GM19463 (cell line): ENCODE data around the gene KCTD1.

ENCODE experiments used
- ATAC-seq: cut with Tn5 transposase; IDR thresholded peaks from one replicate; pipeline ENCODE4 v1.9.1; 2021; ENCODE audit warnings: mild to moderate bottlenecking, moderate library complexity; ENCODE audit not compliant: unreplicated experiment

The KCTD1 gene

GRCh38 chr18:26549263-26550094, 1.1 kb upstream of the KCTD1 start:
- ATAC-seq: no peak

GRCh38 chr18:26547646-26548414, 523 bp downstream of the KCTD1 start:
- ATAC-seq: peak; percentile 49

GRCh38 chr18:26546875-26547645, 1.3 kb downstream of the KCTD1 start:
- no peak for ATAC-seq

- no peak for ATAC-seq
These were observed 2.0 kb downstream of the KCTD1 start for GRCh38 chr18:26546170-26546874.

DNA sequence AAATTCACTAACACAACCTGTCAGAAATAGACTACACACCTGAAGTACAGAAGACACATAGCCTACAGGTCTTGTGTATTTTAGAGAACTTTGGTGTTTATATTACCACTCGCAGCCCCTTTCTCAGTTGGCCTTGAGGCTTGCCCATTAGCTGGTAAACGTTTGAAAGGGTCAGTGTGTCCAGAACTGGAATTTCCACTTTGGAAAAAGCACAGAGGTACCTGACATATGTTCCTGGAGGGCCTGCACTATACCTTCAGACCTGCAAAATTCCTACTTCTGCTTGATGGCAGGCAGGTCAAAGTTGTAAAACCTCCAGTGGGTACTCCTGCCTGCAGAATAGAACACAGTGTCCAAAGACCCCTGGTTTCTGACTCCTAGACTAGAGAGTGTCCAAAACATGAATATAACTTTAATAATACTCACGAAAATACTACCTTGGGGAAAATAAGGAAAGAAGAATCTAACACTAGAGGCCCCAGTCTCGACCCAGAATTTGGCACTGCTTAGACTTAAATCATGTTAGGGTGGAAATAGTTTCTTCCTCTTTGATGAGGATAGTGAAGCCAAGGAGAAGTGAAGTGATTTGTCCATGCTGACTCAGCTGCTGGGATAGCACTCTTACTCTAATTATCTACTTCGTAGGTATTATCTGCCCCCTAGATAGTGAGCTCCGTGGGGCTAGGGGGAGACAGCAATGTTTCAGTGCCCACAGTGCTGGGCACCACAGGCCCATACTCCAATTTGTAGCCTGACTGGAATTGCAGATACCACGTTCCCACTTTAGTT, 2.8 kb downstream of the KCTD1 start:
- no peak for ATAC-seq

- no peak for ATAC-seq
These were observed 3.9 kb downstream of the KCTD1 start for GRCh38 chr18:26544451-26544850.

- no peak for ATAC-seq
These were observed 5.0 kb downstream of the KCTD1 start for GRCh38 chr18:26543373-26543772.

GRCh38 chr18:26540043-26540628, 8.2 kb downstream of the KCTD1 start:
- ATAC-seq: no peak

- no peak for ATAC-seq
These were observed 9.8 kb downstream of the KCTD1 start for GRCh38 chr18:26538524-26538923.

DNA sequence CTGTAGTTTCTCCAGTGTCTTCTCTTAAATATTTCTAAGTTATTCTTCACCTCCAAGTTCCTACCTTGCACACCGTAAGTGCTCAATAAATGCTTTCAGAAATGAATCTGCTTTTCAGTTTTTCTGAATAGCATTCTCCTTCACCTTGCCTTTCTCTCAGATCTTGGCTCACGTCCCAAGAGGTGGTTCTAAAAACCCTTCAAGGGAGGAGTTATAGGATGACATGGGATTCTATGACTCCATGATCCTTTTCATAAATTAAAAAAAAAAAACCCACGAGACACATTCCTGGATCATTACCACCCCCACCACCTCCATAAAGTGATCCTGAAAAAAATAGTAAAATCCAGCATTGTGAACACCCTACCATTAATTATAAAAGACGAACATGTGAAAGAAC, 11.7 kb downstream of the KCTD1 start:
- no peak for ATAC-seq

DNA sequence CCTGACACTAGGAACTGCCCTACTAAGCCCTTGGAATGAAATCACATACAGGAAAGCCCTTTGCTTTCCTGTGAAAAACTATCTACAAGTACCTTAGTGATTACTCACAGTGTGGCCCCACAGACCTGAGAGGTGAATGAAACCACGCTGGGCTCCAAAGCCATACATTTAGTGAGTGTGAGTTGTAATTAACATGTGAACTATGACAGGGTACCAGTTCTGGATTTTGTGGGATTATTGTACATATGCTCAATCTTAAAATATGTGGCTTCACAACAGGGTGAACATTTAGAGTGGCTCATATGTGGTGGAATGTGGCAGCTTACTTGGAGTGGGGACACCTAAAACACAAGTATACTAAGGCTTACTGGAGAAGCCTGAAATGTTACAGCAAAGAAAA, 12.3 kb downstream of the KCTD1 start:
- no peak for ATAC-seq

DNA sequence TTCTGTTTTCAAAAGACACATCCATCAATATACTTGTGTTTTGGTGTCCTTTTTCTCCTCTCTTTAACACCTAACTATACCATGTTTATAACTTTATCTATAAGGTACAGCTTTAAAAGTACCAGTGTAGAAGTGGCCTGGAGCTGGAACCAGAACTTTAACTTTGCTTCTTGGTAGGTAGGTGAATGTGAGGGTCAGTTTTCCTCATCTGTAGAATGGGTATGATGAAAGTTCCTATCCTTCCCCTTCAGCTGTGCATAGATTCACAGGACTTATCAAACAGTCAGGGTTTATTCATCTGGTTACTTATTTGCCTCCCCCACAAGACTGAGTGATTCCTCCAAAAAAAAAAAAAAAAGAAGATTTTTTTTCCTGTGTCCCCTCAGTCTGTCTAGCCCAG, 12.7 kb downstream of the KCTD1 start:
- no peak for ATAC-seq

- no peak for ATAC-seq
These were observed 15.7 kb downstream of the KCTD1 start for GRCh38 chr18:26532367-26533340.

DNA sequence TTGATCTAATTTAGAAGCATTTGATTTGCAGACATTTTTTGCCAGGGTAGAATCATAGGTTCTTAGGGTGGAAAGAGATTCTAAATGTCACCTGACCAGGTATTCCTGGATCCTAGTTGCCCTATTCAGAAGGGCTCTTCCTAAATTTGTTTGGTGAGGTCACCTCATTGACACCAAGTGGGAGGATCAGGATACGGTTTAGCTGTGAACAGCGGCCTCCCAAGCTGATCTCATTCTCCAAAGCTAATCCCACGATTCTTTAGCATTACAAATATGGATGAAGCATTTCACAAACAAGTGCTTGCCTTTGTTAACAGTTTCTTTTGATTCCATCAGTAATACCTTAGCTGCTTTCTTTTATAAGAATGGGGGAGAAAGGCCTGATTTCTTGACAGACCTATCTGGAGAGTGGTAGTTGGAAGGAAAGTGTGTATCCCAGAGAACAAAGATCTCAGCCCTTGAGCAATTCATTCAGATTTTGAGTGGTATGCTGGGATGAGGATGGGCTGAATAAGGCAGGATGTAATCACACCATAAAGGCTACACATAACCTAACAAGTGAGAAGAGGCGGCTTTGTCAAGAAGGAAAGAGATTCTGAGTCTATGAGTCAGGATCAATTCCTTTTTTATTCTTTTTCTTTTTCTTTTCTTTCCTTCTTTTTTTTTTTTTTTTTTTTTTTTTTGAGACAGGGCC, 16.6 kb downstream of the KCTD1 start:
- no peak for ATAC-seq

DNA sequence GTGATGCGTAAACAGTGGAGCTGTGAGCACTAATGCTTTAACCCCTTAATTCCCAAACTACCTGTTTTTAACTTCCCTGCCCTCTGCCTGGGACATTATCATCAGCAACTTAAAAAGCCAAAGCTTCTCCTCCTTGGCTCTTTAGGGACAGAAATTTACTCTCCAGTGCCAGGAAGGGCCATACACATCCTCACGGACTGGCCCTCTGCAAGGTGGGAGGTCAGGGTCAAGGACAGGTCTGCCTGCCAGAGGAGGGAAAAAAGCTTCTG, 21.5 kb downstream of the KCTD1 start:
- ATAC-seq: no peak

- no peak for ATAC-seq
These were observed 22.0 kb downstream of the KCTD1 start for GRCh38 chr18:26526128-26526965.
